GM21717 (cell line): ENCODE data around the gene RNF115.

Experiments used
- ATAC-seq: cut with Tn5 transposase; IDR thresholded peaks from one replicate; pipeline ENCODE4 v1.9.1; 2021; ENCODE audit warnings: mild to moderate bottlenecking, moderate library complexity; ENCODE audit not compliant: unreplicated experiment

RNF115 gene

DNA sequence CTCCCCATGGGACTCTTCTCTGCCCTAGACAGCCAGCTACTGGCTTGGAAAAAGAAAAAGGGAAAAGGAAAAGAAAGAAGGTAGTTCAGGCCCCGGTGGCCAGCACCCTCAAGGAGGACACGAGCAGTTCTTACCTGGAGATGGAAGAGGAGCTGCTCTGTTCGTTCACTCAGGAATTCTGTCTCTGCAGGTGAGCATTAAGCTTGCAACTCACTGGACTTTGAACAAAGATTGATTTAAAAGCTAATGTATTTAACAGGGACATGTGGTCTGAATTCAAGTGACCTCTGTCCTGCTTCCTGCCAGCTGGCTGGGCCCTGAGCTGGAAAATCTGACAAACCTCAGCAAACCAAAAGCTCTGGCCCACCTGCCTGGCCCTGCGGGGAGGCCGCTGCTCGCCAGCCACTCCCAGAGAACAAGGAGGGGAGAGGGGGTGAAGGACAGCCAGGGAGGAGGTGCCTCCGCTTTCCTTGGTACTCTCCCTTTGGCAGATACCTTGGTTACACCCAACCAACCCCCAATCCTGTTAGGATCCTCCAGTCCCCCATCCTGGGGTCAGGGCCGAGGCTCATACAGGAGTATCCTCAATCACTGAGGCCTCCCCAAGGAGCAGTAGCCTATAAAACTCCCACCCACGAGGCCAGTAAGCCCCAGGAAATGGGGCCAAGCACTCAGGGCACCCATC is 116.6 kb downstream of the RNF115 start, which contains the start of gene PDZK1:
TSS of gene PDZK1 (minus strand) at position 186 of the 685 bp plus-strand sequence. CDS start 19,347 bp downstream, outside the sequence.
- no peak for ATAC-seq

GRCh38 chr1:145706086-145706664 is 117.7 kb downstream of the RNF115 start:
- ATAC-seq: no peak

DNA sequence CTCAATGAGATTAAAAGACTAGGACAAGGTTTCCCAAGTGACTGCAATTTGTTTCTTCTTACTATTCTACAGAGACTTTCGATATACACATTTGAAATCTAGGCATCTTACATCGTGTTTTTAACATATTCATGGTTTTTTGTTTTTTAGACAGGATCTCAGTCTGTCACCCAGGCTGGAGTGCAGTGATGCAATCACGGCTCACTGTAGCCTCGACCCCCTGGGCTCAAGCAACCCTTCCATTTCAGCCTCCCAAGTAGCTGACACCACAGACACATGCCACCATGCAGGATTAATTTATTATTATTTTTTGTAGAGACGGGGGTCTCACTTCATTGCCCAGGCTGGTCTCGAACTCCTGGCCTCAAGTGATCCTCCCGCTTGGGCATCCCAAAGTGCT is 118.3 kb downstream of the RNF115 start:
- ATAC-seq: no peak

- ATAC-seq: no peak
Measured at GRCh38 chr1:145702826-145703225, 121.1 kb downstream of the RNF115 start.

DNA sequence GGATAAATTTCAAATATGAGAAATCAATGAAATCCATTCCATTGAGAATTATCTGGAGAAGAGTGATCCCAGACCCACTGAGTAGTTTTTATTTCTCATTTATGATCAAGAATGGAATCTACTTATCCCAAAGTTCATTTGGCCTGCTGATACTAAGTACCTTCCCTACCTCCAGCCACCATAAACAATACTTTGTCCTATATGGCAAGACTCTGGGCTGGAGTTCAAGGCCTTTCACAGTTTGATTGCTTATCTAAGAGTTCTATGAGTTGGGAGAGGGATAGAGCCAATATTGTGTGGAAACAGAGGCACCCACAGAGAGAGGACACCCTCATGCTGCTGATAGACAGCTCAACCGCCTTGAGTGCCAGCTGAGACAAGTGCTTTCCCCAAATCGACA is 121.8 kb downstream of the RNF115 start:
- no peak for ATAC-seq

DNA sequence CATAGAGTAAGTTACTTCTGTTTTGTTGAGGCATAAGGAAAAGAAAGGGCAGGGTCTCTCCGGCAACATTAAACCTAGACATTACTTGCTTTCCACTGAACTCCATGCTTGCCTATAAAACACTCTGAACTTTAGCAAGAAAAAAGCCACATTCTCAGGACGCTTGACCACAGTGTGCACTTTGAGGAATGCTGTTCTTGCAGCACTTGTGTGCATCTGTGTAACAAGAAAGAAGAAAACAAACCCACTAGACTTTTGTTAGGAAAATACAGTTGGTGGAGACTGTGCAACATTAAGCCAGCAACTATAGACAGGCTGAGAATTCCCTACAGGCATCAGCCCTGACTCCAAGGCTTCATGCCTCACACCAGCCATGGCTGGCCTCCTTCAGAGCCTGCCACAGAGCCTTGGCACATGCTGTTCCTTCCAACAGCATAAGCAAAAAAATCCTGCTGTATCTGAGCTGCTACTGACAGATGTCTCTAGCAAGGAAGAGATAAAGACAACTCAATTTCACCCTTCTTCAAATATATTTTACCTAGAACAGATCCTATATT is 122.5 kb downstream of the RNF115 start:
- ATAC-seq: no peak

DNA sequence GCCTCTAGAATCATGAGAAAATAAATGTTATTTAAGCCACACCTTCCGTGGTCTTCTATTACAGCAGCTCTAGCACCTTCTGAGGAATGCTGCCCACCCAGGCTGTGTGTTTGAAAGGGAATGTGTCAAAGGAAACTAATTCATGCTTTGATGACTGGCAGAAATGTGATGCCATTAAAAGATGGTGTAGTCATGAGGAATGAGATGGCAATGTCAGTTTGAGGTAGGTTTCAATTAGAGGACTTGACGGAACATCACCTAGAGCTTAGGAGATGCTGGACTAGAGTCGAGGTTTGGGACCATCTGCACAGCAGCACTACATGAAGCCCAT is 127.3 kb downstream of the RNF115 start:
- ATAC-seq: no peak

GRCh38 chr1:145695821-145696629 is 127.9 kb downstream of the RNF115 start:
- no peak for ATAC-seq

- no peak for ATAC-seq
Measured at GRCh38 chr1:145692785-145693443, 131.0 kb downstream of the RNF115 start.

GRCh38 chr1:145690587-145691558 is 133.0 kb downstream of the RNF115 start:
- ATAC-seq: peak; percentile 52

DNA sequence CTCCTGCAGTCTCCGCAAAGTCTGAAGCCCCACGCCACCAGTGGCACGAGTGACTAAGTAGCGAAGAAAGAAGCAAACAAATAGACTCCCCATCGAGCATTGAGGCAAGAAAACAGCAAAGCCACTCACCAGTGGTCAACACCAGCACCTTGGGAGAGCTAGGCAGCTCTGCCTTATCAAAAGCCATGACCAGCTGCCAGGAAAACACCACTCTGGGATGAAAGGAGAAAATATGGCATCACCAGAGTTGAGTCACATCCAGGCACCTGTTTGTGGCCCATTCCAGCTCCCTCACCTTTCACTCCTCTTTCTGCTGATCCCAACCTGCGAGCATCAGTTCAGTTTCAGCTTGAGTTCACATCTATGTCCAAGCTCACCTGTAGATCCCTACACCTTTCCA is 134.0 kb downstream of the RNF115 start:
- no peak for ATAC-seq

DNA sequence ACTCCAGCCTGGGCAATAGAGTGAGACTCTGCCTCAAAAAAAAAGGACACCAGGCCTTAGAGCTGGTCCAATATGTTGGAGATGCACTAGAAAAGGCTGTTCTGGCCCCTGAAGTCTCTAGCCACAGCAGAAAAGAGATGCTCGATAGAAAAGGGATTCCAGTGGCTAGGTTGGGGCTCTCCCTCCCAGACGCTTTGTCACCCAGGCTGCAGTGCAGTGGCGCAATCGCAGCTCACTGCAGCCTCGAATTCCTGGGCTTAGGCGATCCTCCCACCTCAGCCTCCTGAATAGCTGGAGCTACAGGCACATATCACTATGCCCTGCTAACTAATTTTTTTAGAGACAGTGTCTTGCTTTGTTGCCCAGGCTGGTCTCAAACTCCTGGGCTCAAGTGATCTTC is 135.0 kb downstream of the RNF115 start:
- ATAC-seq: no peak
